Testis (tissue), 3 donors: Measurements from ENCODE around the gene PLET1. TPM values are rescaled to one million over a fixed set of nuclear protein-coding genes. Genes with fewer than 3 reads are reported as not detected.

Experiments
- DNase-seq: peaks from one replicate; pipeline ENCODE4 v3.0.0-alpha.2; 2019
- H3K27ac ChIP-seq, 2 donors: fragments of 200-600 bp; sonication (generic); one replicate each; pipeline ENCODE4 v1.5.1; 2019
- H3K27me3 ChIP-seq: fragments of 200-600 bp; sonication (generic); one replicate; pipeline ENCODE4 v1.5.1; 2019
- H3K36me3 ChIP-seq: fragments of 200-600 bp; sonication (generic); one replicate; pipeline ENCODE4 v1.5.1; 2017; ENCODE audit warnings: low read depth; ENCODE audit errors: missing control alignments
- H3K4me1 ChIP-seq: fragments of 200-600 bp; sonication (generic); one replicate; pipeline ENCODE4 v1.5.1; 2019
- H3K4me3 ChIP-seq, 2 donors: fragments of 200-600 bp; sonication (generic); one replicate each; pipeline ENCODE4 v1.5.1; 2017 to 2019
- H3K9me3 ChIP-seq: fragments of 200-600 bp; sonication (generic); one replicate; pipeline ENCODE4 v1.5.1; 2017
- POLR2A ChIP-seq: fragments of 450-650 bp; IDR thresholded peaks from one replicate; pipeline ENCODE4 v1.6.1; 2017; ENCODE audit warnings: antibody characterized with exemption, mild to moderate bottlenecking, moderate library complexity
- WGBS, 2 donors: methylation state at CpG; one replicate each; pipeline ENCODE4 v1.1.5; 2018; 5-methylcytosine and 5-hydroxymethylcytosine counted together
- intact Hi-C: fragments of 100-400 bp; cut with DNase I; formaldehyde crosslinking; loops from one replicate; pipeline ENCODE4 v1.15.1; 2023; ENCODE audit warnings: low total_unique reads
- polyA plus RNA-seq: library from polyadenylated mRNA; stranded (reverse); fragments of 350-450 nt; fragmentation: Illumina TruSeq; extraction: RNeasy Lipid Tissue Mini Kit (QIAGEN cat#74804); gene quantifications from one replicate; pipeline ENCODE4 v1.2.3, GENCODE V29; 2014; ENCODE audit warnings: low read depth, low replicate concordance; ENCODE audit not compliant: insufficient read depth
- total RNA-seq, 2 donors: library from RNA; depleted of rRNA; stranded (reverse); fragments of >200 nt; gene quantifications; one replicate each; pipeline ENCODE4 v1.2.3, GENCODE V29; 2016
- TF ChIP-seq, protein P1 (sequence below), 3 experiments: fragments of 450-650 bp in 2 of 3; fragments of 200-600 bp in 1 of 3; sonication (generic) in 1 of 3; IDR thresholded peaks; one replicate each; pipeline ENCODE4 v1.5.1; 2016 to 2019; ENCODE audit warnings: antibody characterized with exemption in 3 of 3, mild to moderate bottlenecking in 2 of 3, moderate library complexity in 1 of 3

Gene PLET1
- total and polyA plus RNA-seq, 3 donors from 2014 or later: not detected

DNA sequence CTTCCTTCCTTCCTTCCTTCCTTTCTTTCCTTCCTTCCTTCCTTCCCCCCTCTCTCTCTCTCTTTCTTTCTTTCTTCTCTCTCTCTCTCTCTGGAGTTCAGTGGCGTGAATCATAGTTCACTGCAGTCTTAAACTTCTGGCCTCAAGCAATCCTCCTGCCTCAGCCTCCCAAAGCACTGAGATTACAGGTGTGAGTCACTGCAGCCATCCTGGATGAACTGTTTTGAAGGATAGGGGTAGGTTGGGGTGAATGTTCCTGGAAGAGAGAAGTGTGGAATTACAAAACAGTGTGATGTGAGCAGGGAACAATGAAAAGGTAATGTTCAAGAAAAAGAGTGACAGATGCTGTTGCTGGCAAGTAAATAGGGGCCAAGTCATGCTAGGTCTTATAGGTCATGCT, 12.4 kb upstream of the PLET1 start:
- Histone ChIP-seq H3K9me3 (no peaks in the 10 kb centered on the region), H3K27me3 (no peaks in the 10 kb centered on the region), H3K36me3 (no peaks in the 10 kb centered on the region), H3K4me3 (no peak overlapping the region), H3K4me1 (no peaks in the 10 kb centered on the region), H3K27ac (no peak overlapping the region)
- 86 to 100% methylated on average over 1 of the region's 1 CpG for WGBS, 2 donors
- intact Hi-C loops: no loop called here
- DNase-seq: no peak
- TF ChIP-seq, protein P1, sequence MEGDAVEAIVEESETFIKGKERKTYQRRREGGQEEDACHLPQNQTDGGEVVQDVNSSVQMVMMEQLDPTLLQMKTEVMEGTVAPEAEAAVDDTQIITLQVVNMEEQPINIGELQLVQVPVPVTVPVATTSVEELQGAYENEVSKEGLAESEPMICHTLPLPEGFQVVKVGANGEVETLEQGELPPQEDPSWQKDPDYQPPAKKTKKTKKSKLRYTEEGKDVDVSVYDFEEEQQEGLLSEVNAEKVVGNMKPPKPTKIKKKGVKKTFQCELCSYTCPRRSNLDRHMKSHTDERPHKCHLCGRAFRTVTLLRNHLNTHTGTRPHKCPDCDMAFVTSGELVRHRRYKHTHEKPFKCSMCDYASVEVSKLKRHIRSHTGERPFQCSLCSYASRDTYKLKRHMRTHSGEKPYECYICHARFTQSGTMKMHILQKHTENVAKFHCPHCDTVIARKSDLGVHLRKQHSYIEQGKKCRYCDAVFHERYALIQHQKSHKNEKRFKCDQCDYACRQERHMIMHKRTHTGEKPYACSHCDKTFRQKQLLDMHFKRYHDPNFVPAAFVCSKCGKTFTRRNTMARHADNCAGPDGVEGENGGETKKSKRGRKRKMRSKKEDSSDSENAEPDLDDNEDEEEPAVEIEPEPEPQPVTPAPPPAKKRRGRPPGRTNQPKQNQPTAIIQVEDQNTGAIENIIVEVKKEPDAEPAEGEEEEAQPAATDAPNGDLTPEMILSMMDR (IDR thresholded peaks at IDR 0.05): no peak
- TF ChIP-seq POLR2A: no peak

DNA sequence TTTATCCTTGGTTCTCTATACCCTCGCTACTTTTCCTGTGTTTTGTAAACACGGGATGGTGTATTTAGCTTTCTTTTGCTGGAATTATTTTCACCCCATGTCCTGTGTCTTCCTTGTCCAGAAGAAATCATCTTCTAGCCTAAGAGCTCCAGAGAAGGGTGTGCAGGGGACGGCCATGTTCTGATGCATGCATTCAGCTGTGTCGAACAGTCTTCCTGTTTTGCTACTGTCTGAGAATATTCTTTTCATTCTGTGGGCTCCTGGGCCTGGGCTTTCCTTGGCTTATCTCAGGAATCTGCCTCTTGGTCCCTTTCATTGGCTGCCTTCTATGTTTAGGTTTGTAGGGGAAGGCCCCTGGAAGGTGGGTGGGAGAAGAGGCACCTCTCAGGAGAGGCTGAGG, 10.6 kb upstream of the PLET1 start:
- H3K4me1 ChIP-seq: no peaks in the 10 kb centered on the region
- H3K9me3 ChIP-seq: no peaks in the 10 kb centered on the region
- TF ChIP-seq POLR2A: no peak
- TF ChIP-seq, protein P1 (IDR thresholded peaks at IDR 0.05): no peak
- H3K27ac ChIP-seq: no peak overlapping the region
- WGBS, 2 donors: 94 to 98% methylated on average over 4 of the region's 4 CpGs
- no peaks in the 10 kb centered on the region for H3K36me3 ChIP-seq
- no peak overlapping the region for H3K4me3 ChIP-seq
- intact Hi-C loops: no loop called here
- no peak for DNase-seq
- no peaks in the 10 kb centered on the region for H3K27me3 ChIP-seq

DNA sequence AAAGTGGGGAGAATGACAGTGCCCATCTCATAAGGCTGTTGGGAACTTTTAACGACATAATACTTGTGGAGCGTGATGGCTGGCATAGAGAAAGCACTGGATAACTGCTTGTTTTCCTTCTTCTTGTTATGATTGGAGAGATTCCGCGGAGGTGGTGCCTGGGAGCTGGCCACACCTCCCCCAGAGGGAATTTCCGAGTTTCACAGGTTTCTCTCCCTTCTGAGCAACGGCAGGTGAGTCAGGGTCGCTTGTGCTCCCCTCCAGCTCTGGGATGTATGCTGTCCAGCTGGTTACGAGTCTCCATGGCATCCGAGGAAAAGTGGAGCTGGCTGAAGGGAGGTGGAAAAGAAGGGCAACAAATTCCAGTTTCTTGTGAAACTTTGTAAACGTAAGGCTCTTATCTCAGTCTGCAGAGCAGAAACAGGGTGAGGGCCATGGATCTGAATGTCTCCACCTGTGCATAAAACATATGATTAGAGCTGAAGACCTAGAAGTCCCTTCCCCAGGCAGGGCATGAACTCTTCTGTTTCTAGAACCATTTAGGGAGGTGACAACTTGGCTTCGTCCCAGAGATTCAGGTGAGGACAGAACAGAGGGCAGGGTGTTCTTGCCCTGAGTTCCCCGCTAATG, 10.0 kb upstream of the PLET1 start:
- H3K4me3 ChIP-seq: no peak overlapping the region
- whole genome bisulfite sequencing, 2 donors: 71 to 81% methylated on average over 12 of the region's 12 CpGs
- H3K4me1 ChIP-seq: no peaks in the 10 kb centered on the region
- TF ChIP-seq POLR2A: no peak
- TF ChIP-seq, protein P1 (IDR thresholded peaks at IDR 0.05): no peak
- H3K27ac ChIP-seq: no peak overlapping the region
- DNase-seq: no peak
- no peaks in the 10 kb centered on the region for H3K9me3 ChIP-seq
- intact Hi-C loops: no loop called here
- H3K27me3 ChIP-seq: no peaks in the 10 kb centered on the region
- no peaks in the 10 kb centered on the region for H3K36me3 ChIP-seq

DNA sequence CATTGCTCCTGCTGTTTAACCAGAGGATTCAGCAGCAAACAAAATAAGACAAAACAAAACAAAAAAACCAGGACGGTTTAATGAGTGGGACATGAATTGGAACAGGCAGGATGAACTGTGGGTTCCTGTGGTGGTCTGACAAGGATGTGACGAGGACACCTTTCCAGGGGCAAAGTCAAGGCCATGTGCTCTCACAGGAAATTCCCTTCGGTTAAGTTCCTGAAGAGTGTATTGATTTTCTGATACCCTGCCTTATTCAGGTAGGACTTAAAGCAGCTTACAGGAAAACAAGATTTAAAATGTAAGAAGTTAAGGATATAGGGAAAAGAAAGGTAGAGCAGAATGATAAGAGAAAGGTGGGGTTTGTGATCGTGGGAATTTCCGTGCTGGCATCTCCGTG, 8.5 kb upstream of the PLET1 start:
- Histone ChIP-seq H3K27me3 (no peaks in the 10 kb centered on the region), H3K4me1 (no peaks in the 10 kb centered on the region), H3K4me3 (no peak overlapping the region), H3K9me3 (no peaks in the 10 kb centered on the region), H3K27ac (no peak overlapping the region), H3K36me3 (no peaks in the 10 kb centered on the region)
- TF ChIP-seq, protein P1 (IDR thresholded peaks at IDR 0.05): no peak
- TF ChIP-seq POLR2A: no peak
- 76 to 78% methylated on average over 6 of the region's 6 CpGs for WGBS, 2 donors
- no peak for DNase-seq
- intact Hi-C loops: no loop called here

DNA sequence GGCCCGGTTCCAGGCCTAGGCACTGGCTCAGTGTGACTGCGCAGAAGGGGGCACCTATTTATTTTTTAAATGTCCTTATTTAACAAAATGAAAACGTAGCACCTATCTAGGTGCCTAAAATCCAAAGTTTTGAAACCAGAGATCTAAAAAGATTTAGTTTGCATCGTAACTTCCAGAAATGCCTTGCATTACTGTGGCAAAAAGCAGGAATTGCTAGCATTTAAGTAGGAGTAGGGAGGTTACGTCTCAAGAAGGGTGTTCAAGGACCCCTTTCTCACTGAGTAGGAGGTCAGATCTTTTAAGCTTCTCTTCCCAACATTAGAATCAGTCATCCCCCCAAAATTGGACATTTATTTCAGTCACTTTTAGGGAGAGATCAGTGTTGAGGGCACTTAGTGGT, 7.7 kb upstream of the PLET1 start:
- intact Hi-C loops: no loop called here
- no peak overlapping the region for H3K4me3 ChIP-seq
- H3K9me3 ChIP-seq: no peaks in the 10 kb centered on the region
- 84 to 88% methylated on average over 5 of the region's 5 CpGs for WGBS, 2 donors
- no peaks in the 10 kb centered on the region for H3K36me3 ChIP-seq
- no peak overlapping the region for H3K27ac ChIP-seq
- H3K27me3 ChIP-seq: no peaks in the 10 kb centered on the region
- TF ChIP-seq, protein P1 (IDR thresholded peaks at IDR 0.05): no peak
- no peak for TF ChIP-seq POLR2A
- no peaks in the 10 kb centered on the region for H3K4me1 ChIP-seq
- DNase-seq: no peak
